Stimulated activated CD4-positive, alpha-beta T cell treated with anti-CD3 and anti-CD28 coated beads, TNF-alpha, amount 100 ng/mL, for 24 hours (primary cell): ENCODE results near the gene CCND1.
"Not testable (repeated sequence)": the region's sequence is repeated elsewhere in the genome, so short reads cannot be mapped to it uniquely, and the experiment has no call there.

Source experiments
- DNase-seq, 3 experiments: peaks; one replicate each; pipeline ENCODE4 v3.0.0-alpha.2; 2020; ENCODE audit warnings: low read depth in 3 of 3

Gene CCND1

GRCh38 chr11:69617682-69618081 is 23.3 kb upstream of the CCND1 start:
- no peak for DNase-seq

- DNase-seq = no peak
Measured at GRCh38 chr11:69618237-69618636, 22.7 kb upstream of the CCND1 start.

- DNase-seq = no peak
Measured at GRCh38 chr11:69620683-69621290, 20.2 kb upstream of the CCND1 start.

GRCh38 chr11:69622097-69622681 is 18.8 kb upstream of the CCND1 start:
- not testable (repeated sequence) for DNase-seq

- DNase-seq = no peak
Measured at GRCh38 chr11:69624293-69624692, 16.7 kb upstream of the CCND1 start.

- DNase-seq = no peak
Measured at GRCh38 chr11:69625476-69625875, 15.5 kb upstream of the CCND1 start.

- no peak for DNase-seq
Measured at GRCh38 chr11:69627551-69627950, 13.4 kb upstream of the CCND1 start.

GRCh38 chr11:69630017-69630416 is 10.9 kb upstream of the CCND1 start:
- no peak for DNase-seq

GRCh38 chr11:69630424-69630823 is 10.5 kb upstream of the CCND1 start:
- DNase-seq = no peak

GRCh38 chr11:69632900-69633299 is 8.1 kb upstream of the CCND1 start:
- DNase-seq = no peak

- DNase-seq = no peak
Measured at GRCh38 chr11:69634069-69634468, 6.9 kb upstream of the CCND1 start.

- no peak for DNase-seq
Measured at GRCh38 chr11:69634590-69634989, 6.4 kb upstream of the CCND1 start.

GRCh38 chr11:69635195-69635594 is 5.8 kb upstream of the CCND1 start:
- no peak for DNase-seq

- DNase-seq = no peak
Measured at GRCh38 chr11:69635804-69636511, 5.0 kb upstream of the CCND1 start.

- no peak for DNase-seq
Measured at GRCh38 chr11:69636512-69637197, 4.3 kb upstream of the CCND1 start.

GRCh38 chr11:69637198-69637940 is 3.6 kb upstream of the CCND1 start:
- DNase-seq = no peak

GRCh38 chr11:69637941-69638871 is 2.8 kb upstream of the CCND1 start:
- DNase-seq = no peak

- DNase-seq = peak in 1 of 3 experiments; percentile 34
Measured at GRCh38 chr11:69638941-69639681, 1.8 kb upstream of the CCND1 start.

- DNase-seq = no peak
Measured at GRCh38 chr11:69639831-69640230, 1.1 kb upstream of the CCND1 start.
